ENCODE results near the gene MMP23B. TPM values are rescaled to one million over a fixed set of nuclear protein-coding genes. Genes with fewer than 3 reads are reported as not detected.

Gene MMP23B
- total and polyA plus RNA-seq, 10 of the 15 experiments (the other 5 are each of a cell fraction or from before 2014, with no cell fraction given), result 0.25 to 0.76 (median 0.34) TPM; not detected in 4

GRCh38 chr1:1623181-1623630 lies 8.8 kb upstream of the MMP23B start (continued):
- TF ChIP-seq ZBTB40 (IDR thresholded peaks at IDR 0.05; ENCODE audit: borderline replicate concordance), result no peak
- no peak for TF ChIP-seq SKIL (IDR thresholded peaks at IDR 0.05; ENCODE audit: low read depth, poor library complexity, severe bottlenecking)
- TF ChIP-seq IRF5 (IDR thresholded peaks at IDR 0.05; ENCODE audit: borderline replicate concordance), result no peak
- TF ChIP-seq PML (IDR thresholded peaks at IDR 0.05; ENCODE audit: low read length), result no peak
- TF ChIP-seq SMC3 (IDR thresholded peaks at IDR 0.05; ENCODE audit: borderline replicate concordance, low read length), result no peak
- no peak for TF ChIP-seq EP300 (IDR thresholded peaks at IDR 0.05; ENCODE audit: borderline replicate concordance in 1 of 2, control insufficient read depth in 1 of 2, low read depth in 2 of 2, low read length in 2 of 2)
- no peak for TF ChIP-seq NFYA (IDR thresholded peaks at IDR 0.05; ENCODE audit: borderline replicate concordance, low read depth, low read length)

All from GM12878 (cell line).